Left ventricle myocardium superior (tissue), 1 donor: ENCODE measurements around the gene STT3B. TPM values are rescaled to one million over a fixed set of nuclear protein-coding genes. Genes with fewer than 3 reads are reported as not detected.

Source experiments
- ATAC-seq: fragments of 200-7000 bp; cut with Tn5 transposase; one replicate; pipeline ENCODE4 v1.9.1; 2020; ENCODE audit warnings: mild to moderate bottlenecking, moderate library complexity
- DNase-seq: peaks from one replicate; pipeline ENCODE4 v3.0.0-alpha.2; 2020
- intact Hi-C: fragments of 100-400 bp; cut with micrococcal nuclease; formaldehyde crosslinking; loops from one replicate; pipeline ENCODE4 v1.11.0; 2022
- total RNA-seq: library from RNA; stranded (reverse); fragmentation: NEBNext Ultra II Directional; extraction: Animal tissue kit (Norgen Biotek cat#: 25700); gene quantifications from one replicate; pipeline ENCODE4 v1.2.1, GENCODE V29; 2021
- donor health status: DM: no; HTN: yes; CAD: no; lungs with severe emphysema.

Gene STT3B
- total RNA-seq, 1 donor from 2014 or later, result 97.7 TPM

- ATAC-seq (peak; percentile 75), DNase-seq (peak; percentile 44)
- intact Hi-C loops, result no loop called here
Observed at GRCh38 chr3:31544634-31545033, 11.9 kb downstream of the STT3B start.

DNA sequence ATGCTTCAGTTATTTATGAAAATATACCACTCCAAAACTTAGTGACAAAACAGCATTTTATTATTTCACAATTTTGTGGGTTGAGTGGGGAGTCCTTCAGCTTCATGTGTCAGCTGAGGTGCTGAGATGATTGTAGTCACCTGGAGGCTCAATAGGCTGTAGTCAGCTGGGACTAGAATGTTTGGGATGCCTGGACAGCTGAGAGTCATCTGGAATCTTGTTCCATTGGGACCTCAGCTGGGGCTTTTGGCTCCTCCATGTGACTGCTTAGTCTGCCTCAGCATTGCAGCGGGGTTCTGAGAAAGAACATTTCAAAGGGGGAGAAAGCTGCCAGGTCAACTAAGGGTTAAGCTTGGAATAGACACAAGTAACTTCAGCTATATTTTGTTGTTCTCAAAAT is 13.4 kb downstream of the STT3B start:
- ATAC-seq (peak; percentile 70), DNase-seq (peak; percentile 23)
- intact Hi-C loops, result no loop called here

DNA sequence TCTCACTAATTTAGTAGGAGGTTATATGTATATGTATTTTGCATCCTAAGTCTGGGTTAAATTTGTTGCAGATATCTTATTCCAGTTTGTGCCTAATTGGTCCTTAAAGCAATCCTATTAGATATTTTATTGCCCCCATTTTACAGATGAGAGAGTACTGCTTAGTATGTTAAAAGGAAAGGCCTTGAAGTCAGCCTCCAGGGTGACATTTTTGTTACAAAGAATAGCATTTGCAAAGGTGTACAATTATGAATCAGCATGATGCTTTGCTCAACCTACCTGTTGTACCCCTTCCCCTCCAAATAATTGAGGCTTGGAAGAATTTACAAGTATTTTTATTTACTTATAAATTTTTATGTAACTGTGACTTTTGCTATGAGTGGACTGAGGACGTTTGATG is 14.0 kb downstream of the STT3B start:
- DNase-seq (no peak), ATAC-seq (no peak)
- intact Hi-C loops, result no loop called here

DNA sequence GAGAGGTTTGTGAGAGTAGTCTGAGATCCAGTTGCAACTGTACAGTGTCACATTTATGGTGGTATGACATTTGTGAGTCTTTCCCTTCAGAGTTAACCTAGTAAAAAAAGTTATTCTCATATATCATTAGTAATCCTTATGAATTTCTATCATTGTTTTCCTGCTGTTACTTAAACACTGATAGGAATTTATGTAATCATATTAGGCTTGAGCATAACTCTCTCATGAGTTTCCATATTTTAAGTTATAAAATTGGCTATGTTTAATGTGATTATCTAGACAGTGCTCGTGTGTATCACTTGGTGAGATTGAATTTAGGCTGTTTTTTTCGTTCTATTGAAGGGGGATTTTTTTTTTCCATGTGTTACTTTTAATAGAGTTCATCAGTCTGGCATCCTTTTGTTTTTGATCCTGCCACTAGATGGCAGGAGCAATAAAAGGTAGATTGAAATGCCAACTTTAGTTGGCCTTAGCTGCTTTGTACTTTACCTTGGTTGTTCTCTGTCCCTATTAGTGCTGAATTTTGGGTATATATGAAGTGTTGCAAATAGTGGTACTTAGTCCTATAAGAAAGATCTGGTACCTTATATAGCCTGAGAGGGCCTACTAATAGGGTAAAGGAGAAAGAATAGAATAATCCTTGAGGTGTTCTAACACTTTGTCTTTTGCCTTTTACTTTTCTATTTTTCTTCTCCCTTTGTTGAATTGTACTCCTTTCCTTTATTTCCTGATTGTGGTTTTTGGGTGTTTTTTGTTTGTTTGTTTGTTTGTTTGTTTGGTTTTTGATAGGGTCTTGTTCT is 17.9 kb downstream of the STT3B start:
- intact Hi-C loops, result loop anchor here (5.0 kb wide), 1 partner anchor 212 kb away; no protein-coding TSS in a partner anchor
- ATAC-seq (peak; percentile 64), DNase-seq (no peak)

GRCh38 chr3:31551646-31552045 is 18.9 kb downstream of the STT3B start:
- ATAC-seq, result no peak
- intact Hi-C loops, result loop anchor here (5.0 kb wide), 1 partner anchor 211 kb away; no protein-coding TSS in a partner anchor
- no peak for DNase-seq

GRCh38 chr3:31552103-31552502 is 19.4 kb downstream of the STT3B start:
- intact Hi-C loops, result loop anchor here (5.0 kb wide), 1 partner anchor 210 kb away; no protein-coding TSS in a partner anchor
- no peak for DNase-seq

GRCh38 chr3:31553258-31553657 is 20.5 kb downstream of the STT3B start:
- DNase-seq (no peak), ATAC-seq (no peak)
- intact Hi-C loops, result loop anchor here (5.0 kb wide), 1 partner anchor 209 kb away; no protein-coding TSS in a partner anchor

More at GRCh38 chr3:31552103-31552502, 19.4 kb downstream of the STT3B start:
- ATAC-seq, result no peak

DNA sequence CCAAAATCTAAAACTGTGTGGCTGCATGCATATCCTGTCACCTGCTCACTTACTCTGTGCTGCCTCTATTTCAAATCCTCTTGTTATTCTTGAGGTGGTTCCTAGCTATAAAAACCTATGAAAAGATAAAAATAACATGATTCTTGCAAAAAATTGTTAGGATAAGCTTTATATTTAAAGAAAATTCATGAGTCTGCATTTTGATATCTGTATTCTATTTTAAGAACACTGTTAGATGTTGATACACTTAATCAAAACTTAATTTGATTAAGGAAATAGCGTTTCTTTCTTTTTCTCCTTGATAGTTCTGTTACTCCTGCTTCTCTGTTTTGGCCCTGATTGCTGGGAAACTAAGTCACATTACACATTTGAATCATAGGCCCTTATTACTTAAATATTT is 22.5 kb downstream of the STT3B start:
- intact Hi-C loops, result no loop called here
- DNase-seq, result no peak
- ATAC-seq, result no peak

DNA sequence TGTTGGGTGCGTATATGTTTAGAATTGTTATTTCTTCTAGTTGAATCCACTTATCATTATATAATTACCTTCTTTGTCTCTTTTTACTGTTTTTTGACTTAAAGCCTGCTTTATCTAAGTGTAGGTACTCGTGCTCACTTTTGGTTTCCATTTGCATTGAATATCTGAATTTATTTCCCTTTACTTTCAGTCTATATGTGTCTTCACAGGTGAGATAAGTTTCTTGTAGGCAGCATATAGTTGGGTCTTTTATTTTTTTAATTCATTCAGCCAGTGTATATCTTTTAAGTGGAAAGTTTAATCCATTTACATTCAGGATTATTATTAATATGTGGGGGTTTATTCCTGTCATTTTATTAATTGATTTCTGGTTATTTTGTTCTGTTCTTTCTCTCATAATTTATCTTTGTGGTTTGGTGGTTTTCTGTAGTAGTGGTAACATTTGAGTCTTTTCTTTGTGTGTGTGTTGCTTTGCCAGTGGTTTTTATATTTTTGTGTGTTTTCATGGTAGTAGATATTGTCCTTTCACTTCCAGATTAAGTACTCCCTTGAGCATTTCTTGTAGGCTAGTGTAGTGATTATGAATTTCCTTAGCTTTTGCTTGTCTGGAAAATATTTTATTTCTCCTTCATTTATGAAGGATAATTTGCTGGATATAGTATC is 27.3 kb downstream of the STT3B start:
- intact Hi-C loops, result no loop called here
- no peak for ATAC-seq
- no peak for DNase-seq

GRCh38 chr3:31561891-31562290 is 29.2 kb downstream of the STT3B start:
- DNase-seq (no peak), ATAC-seq (no peak)
- intact Hi-C loops, result no loop called here

- peak; percentile 29 for DNase-seq
- intact Hi-C loops, result no loop called here
- peak; percentile 21 for ATAC-seq
Observed at GRCh38 chr3:31562525-31562924, 29.8 kb downstream of the STT3B start.

DNA sequence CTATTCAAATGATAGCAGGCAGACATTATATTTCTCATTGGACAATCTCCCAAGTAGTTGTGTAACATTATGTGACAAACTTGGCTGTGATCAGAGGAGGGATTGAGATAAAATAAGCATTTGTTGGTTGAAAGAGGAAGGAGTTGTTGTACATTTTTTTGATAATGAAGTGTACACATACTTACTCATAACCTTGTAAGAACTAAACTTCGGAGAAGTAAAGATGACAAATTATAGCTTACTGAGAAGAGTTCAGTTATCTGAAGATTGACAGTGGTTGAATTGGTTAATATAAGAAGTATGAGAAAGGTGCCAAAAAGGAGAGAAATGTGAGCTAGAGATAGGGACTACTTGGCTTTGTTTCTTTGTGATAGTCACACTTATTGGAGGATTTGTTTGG is 32.6 kb downstream of the STT3B start:
- ATAC-seq, result peak; percentile 24
- DNase-seq, result no peak
- intact Hi-C loops, result no loop called here

DNA sequence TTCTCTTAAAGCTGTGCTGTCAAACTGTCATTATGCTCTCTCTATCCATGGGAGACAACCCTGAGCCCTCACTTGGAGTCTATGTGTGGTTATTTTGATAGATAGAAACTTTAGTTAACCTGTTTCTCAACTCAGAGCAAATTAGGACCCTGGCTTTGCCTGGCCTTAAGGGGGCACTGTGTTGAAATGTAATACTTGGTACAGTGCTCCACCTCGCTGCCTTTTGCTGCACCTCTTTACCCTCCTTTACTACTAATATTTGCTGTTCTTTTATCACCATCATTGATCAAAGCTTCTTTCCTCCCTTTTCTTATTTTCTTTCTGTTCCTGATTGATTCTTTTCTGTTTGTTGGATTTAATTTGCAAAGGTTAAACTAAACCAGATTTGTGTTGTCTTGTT is 34.3 kb downstream of the STT3B start:
- intact Hi-C loops, result no loop called here
- peak; percentile 62 for ATAC-seq
- DNase-seq, result no peak

GRCh38 chr3:31568649-31569048 is 35.9 kb downstream of the STT3B start:
- DNase-seq (no peak), ATAC-seq (no peak)
- intact Hi-C loops, result no loop called here

GRCh38 chr3:31571325-31571724 is 38.6 kb downstream of the STT3B start:
- ATAC-seq (no peak), DNase-seq (no peak)
- intact Hi-C loops, result no loop called here

- DNase-seq, result no peak
- intact Hi-C loops, result no loop called here
- no peak for ATAC-seq
Observed at GRCh38 chr3:31572236-31573004, 39.7 kb downstream of the STT3B start.

- intact Hi-C loops, result no loop called here
- ATAC-seq (no peak), DNase-seq (no peak)
Observed at GRCh38 chr3:31573036-31573779, 40.5 kb downstream of the STT3B start.

DNA sequence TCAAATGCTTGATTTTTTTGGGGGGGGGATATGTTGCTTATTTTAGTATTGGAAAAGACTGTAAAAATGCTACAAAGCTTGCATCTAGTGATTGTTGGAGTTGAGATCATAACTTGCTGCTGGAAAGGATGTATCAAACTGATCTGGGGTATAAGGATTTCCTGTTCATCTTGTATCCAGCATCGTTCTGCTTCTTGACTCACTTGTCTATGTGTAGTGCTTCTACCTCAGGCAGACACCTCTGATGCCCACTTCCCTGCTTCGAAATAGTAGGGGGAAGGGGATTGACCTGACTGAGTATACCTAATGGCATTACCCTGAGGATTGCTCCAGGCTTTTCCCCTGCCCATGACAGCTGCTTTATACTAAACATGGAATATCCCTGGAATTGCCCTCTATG is 42.7 kb downstream of the STT3B start:
- ATAC-seq, result no peak
- intact Hi-C loops, result no loop called here

GRCh38 chr3:31576521-31576920 is 43.8 kb downstream of the STT3B start:
- intact Hi-C loops, result no loop called here
- ATAC-seq (no peak), DNase-seq (no peak)

More for the DNA sequence above, 42.7 kb downstream of the STT3B start:
- no peak for DNase-seq
